Measurements from ENCODE around the gene PCLO.

Gene PCLO

GRCh38 chr7:82818171-82818570 lies 344.5 kb downstream of the PCLO start:
- DNase-seq, result no peak

- DNase-seq, result no peak
Observed at GRCh38 chr7:82816272-82816671, 346.4 kb downstream of the PCLO start.

- DNase-seq, result peak; percentile 65
Observed at GRCh38 chr7:82810558-82811259, 352.0 kb downstream of the PCLO start.

GRCh38 chr7:82808633-82809032 lies 354.1 kb downstream of the PCLO start:
- no peak for DNase-seq

GRCh38 chr7:82805527-82805960 lies 357.1 kb downstream of the PCLO start:
- peak; percentile 19 for DNase-seq

GRCh38 chr7:82803411-82803810 lies 359.3 kb downstream of the PCLO start:
- DNase-seq, result no peak

- DNase-seq, result no peak
Observed at GRCh38 chr7:82789883-82790609, 372.6 kb downstream of the PCLO start.

- DNase-seq, result no peak
Observed at GRCh38 chr7:82778021-82778420, 384.7 kb downstream of the PCLO start.

GRCh38 chr7:82762880-82763279 lies 399.8 kb downstream of the PCLO start:
- no peak for DNase-seq

- DNase-seq, result no peak
Observed at GRCh38 chr7:82760831-82761230, 401.9 kb downstream of the PCLO start.

GRCh38 chr7:82760074-82760473 lies 402.6 kb downstream of the PCLO start:
- no peak for DNase-seq

GRCh38 chr7:82755705-82756551 lies 406.8 kb downstream of the PCLO start:
- DNase-seq, result no peak

GRCh38 chr7:82750007-82750406 lies 412.7 kb downstream of the PCLO start:
- no peak for DNase-seq

GRCh38 chr7:82745820-82746219 lies 416.9 kb downstream of the PCLO start:
- DNase-seq, result no peak

- no peak for DNase-seq
Observed at GRCh38 chr7:82745117-82745516, 417.6 kb downstream of the PCLO start.

GRCh38 chr7:82742163-82742562 lies 420.5 kb downstream of the PCLO start:
- DNase-seq, result no peak

- no peak for DNase-seq
Observed at GRCh38 chr7:82741493-82741892, 421.2 kb downstream of the PCLO start.

GRCh38 chr7:82740246-82740848 lies 422.3 kb downstream of the PCLO start:
- peak; percentile 67 for DNase-seq

- DNase-seq, result no peak
Observed at GRCh38 chr7:82736633-82737032, 426.1 kb downstream of the PCLO start.

GRCh38 chr7:82732677-82733076 lies 430.0 kb downstream of the PCLO start:
- DNase-seq, result no peak

- peak; percentile 17 for DNase-seq
Observed at GRCh38 chr7:82729172-82730030, 433.3 kb downstream of the PCLO start.
